ENCODE data around the gene SLC4A4. TPM values are rescaled to one million over a fixed set of nuclear protein-coding genes. Genes with fewer than 3 reads are reported as not detected.
A peak's percentile ranks its signal among the peaks of the same experiment; 100 is the strongest.

The SLC4A4 gene
- total RNA-seq, 2 donors from 2014 or later: 0.12 TPM; not detected in 1

DNA sequence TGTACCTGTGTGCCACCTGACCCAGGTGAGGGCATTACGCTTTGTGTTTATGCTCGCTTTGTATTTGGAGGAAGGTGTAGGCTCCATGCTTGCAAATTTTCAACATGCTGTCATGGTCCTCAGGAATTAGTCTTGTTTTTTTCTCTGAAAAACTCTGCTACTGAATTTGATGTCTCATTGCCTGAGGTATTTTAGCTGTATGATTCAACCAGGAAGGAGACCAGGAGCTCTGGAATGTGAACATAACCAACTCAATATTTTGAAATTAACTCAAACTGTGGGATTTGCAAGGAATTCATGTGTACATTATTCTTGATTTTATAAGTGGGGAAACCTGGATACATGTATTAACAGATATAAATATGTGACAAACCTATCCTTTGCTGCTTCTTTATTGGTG is 134.1 kb downstream of the SLC4A4 start:
- Mint-ChIP-seq H3K27ac (no peak overlapping the region), H3K9me3 (no peaks in the 10 kb centered on the region), H3K36me3 (no peaks in the 10 kb centered on the region)
- no peak for DNase-seq (ENCODE audit: low spot score in 2 of 2)
- ATAC-seq: no peak

GRCh38 chr4:71473541-71474240 is 134.9 kb downstream of the SLC4A4 start:
- no peaks in the 10 kb centered on the region for H3K9me3 Mint-ChIP-seq
- H3K27ac Mint-ChIP-seq: no peak overlapping the region
- H3K36me3 Mint-ChIP-seq: no peaks in the 10 kb centered on the region
- no peak for DNase-seq (ENCODE audit: low spot score in 2 of 2)
- ATAC-seq: no peak

- no peaks in the 10 kb centered on the region for H3K9me3 Mint-ChIP-seq
- H3K27ac Mint-ChIP-seq: no peak overlapping the region
- H3K36me3 Mint-ChIP-seq: no peaks in the 10 kb centered on the region
- DNase-seq (ENCODE audit: low spot score in 2 of 2) (no peak), ATAC-seq (no peak)
These were observed 135.9 kb downstream of the SLC4A4 start for GRCh38 chr4:71474731-71475130.

DNA sequence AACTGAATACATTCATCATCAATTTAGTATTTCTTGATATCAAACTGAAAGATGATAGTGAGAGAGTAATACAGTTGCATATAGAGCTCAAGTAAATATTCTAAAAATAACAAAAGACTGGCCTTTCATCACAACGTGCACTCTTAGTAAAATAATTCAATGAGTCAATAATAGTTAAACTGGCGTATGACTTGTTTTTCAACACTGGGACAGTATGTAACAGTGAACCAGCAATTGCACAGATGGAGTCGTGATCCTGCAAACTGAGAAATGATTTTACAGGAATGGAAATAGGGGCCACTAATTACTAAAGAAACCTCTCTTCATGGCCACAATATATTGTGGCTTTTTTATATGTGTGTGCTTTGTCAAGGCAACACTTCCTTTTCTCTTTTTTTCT is 137.4 kb downstream of the SLC4A4 start:
- H3K9me3 Mint-ChIP-seq: no peaks in the 10 kb centered on the region
- H3K36me3 Mint-ChIP-seq: no peaks in the 10 kb centered on the region
- ATAC-seq: no peak
- no peak for DNase-seq (ENCODE audit: low spot score in 2 of 2)
- no peak overlapping the region for H3K27ac Mint-ChIP-seq

DNA sequence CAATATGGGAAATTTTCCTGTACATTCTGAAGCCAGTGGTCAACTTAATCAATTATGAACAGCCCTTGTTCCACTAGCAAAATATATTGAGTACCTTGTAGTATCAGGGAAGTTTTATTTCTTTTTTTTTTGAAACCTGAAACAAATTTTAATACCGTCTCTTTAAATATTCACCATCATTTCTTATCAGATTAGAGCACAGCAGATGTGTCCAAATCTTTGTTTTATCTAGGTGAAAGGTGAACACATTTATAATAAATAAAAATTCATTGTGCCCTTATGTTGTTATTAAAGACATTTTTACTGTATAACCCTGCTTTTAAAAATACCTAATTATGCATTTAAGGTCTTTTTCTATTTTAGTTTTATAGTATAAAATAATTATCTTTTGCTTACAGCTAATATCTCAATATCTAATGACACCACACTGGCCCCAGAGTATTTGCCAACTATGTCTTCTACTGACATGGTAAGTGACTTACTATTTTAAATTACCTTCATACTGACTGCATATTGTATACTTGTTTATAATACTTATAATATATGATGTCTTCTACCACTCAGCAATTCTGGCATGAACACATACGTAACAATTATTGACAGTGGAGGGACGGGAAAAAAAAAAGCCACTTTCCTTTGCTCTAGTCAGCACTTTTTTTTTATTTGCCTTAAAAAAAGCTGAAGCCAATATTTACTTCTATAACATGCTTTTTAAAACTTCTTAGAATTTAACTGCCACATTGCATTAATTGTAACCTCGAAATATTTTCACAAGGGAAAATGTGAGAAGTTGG is 147.9 kb downstream of the SLC4A4 start:
- H3K27ac Mint-ChIP-seq: no peak overlapping the region
- H3K36me3 Mint-ChIP-seq: no peaks in the 10 kb centered on the region
- DNase-seq (ENCODE audit: low spot score in 2 of 2): no peak
- no peak for ATAC-seq
- peaks cover 0 to 4% of the 10 kb centered on the region in 2 donors for H3K9me3 Mint-ChIP-seq

GRCh38 chr4:71487344-71487920 is 148.6 kb downstream of the SLC4A4 start:
- Mint-ChIP-seq H3K9me3 (peaks cover 0 to 4% of the 10 kb centered on the region in 2 donors), H3K27ac (no peak overlapping the region), H3K36me3 (no peaks in the 10 kb centered on the region)
- ATAC-seq (no peak), DNase-seq (ENCODE audit: low spot score in 2 of 2) (no peak)

- DNase-seq (ENCODE audit: low spot score in 2 of 2) (no peak), ATAC-seq (no peak)
- H3K9me3 Mint-ChIP-seq: no peaks in the 10 kb centered on the region
- no peaks in the 10 kb centered on the region for H3K36me3 Mint-ChIP-seq
- no peak overlapping the region for H3K27ac Mint-ChIP-seq
These were observed 155.7 kb downstream of the SLC4A4 start for GRCh38 chr4:71494539-71494938.

DNA sequence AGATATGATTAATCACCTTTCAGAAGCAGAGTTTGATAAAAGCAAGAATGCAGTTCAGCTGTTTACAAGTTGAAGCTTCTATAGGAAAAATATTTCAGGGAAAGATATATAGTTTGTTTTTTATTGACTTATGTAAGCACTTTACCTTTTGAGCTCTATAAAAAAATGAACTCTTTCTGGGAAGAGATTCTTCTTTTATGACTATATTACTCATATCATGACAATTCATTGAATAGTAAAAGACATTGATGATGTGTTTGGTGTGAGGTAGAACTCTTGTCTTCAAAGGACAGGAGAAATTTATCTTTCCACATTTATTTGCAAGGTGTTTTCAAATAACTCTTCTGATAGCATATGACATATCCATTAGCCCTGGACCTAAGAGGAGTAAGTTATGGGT is 156.6 kb downstream of the SLC4A4 start:
- Mint-ChIP-seq H3K9me3 (no peaks in the 10 kb centered on the region), H3K36me3 (no peaks in the 10 kb centered on the region), H3K27ac (no peak overlapping the region)
- DNase-seq (ENCODE audit: low spot score in 2 of 2) (no peak), ATAC-seq (no peak)

DNA sequence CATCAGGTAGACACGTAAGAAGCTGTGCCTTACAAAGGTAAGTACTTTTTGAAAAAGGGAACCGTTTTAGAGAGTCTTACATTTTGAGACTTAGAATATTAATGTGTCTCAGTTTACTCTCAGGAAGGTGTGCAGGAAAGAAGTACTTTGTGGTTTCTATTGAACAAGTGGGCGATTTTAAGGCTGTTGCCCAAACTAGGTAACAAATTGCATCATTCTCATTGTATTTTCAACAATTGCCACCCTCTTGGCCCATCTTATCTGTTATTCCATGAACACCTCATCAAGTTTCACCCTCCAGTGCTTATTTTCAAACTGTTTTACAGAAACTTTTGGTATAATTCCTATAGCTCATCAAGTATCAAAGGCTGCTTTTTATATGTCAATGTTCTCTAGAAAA is 158.3 kb downstream of the SLC4A4 start:
- Mint-ChIP-seq H3K36me3 (no peaks in the 10 kb centered on the region), H3K27ac (no peak overlapping the region), H3K9me3 (no peaks in the 10 kb centered on the region)
- DNase-seq (ENCODE audit: low spot score in 2 of 2) (no peak), ATAC-seq (no peak)

DNA sequence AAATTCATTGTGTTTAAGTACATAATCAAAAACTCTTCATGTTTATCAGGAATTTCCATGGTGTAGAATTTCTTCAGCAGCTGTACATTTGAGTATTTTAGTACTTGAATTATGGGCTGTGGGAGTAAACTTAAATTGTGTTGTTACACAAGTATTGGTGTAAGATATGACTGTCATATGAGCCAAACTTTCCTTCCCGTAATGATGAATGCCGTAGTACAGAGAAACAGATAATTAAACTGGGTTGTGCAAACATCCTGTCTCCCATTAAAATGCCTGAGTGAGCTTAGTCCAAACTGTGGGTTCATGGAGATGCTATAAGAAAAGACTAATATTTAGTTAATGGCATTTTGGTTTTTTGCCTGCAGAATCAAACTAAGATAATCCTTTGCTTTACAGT is 159.2 kb downstream of the SLC4A4 start:
- DNase-seq (ENCODE audit: low spot score in 2 of 2): no peak
- H3K27ac Mint-ChIP-seq: no peak overlapping the region
- H3K9me3 Mint-ChIP-seq: no peaks in the 10 kb centered on the region
- no peaks in the 10 kb centered on the region for H3K36me3 Mint-ChIP-seq
- no peak for ATAC-seq

DNA sequence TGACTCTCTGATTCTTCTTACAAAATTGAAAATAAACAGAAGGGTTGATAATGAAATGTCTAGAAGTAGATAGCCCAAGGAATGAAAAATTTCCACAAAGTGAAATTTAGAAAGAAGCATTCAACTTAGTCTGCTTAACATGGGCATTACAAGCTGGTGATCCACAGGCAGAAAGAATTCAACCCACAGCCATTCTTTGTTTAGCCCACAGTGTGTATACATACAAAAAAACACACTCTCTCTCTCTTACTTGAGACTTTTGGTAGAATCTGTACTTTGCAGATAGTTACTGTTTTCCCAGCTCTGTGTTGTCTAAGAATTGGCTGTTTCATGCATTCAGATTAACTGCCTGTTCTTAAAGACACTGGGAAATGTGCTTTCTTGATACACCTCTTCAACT is 159.8 kb downstream of the SLC4A4 start:
- no peaks in the 10 kb centered on the region for H3K36me3 Mint-ChIP-seq
- DNase-seq (ENCODE audit: low spot score in 2 of 2) (no peak), ATAC-seq (no peak)
- no peak overlapping the region for H3K27ac Mint-ChIP-seq
- H3K9me3 Mint-ChIP-seq: no peaks in the 10 kb centered on the region

DNA sequence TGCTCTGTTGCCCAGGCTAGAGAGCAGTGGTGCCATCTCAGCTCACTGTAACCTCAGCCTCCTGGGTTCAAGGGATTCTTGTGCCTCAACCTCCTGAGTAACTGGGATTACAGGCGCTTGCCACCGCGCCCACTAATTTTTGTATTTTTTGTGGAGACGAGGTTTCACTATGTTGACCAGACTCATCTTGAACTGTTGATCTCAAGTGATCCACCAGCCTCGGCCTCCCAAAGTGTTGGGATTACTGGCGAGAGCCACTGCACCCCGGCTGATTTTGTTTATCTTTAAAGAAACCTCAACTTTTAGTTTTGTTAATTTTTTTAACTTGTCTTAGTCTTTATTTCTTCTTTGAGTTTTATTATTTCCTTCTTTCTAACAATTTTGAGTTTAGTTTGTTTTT is 163.2 kb downstream of the SLC4A4 start:
- DNase-seq (ENCODE audit: low spot score in 2 of 2) (no peak), ATAC-seq (no peak)
- H3K36me3 Mint-ChIP-seq: no peaks in the 10 kb centered on the region
- H3K27ac Mint-ChIP-seq: no peak overlapping the region
- H3K9me3 Mint-ChIP-seq: peaks cover 0 to under 1% of the 10 kb centered on the region in 2 donors

- peaks cover 9 to 10% of the 10 kb centered on the region in 2 donors for H3K9me3 Mint-ChIP-seq
- ATAC-seq: no peak
These were observed 179.6 kb downstream of the SLC4A4 start for GRCh38 chr4:71518283-71518989.

DNA sequence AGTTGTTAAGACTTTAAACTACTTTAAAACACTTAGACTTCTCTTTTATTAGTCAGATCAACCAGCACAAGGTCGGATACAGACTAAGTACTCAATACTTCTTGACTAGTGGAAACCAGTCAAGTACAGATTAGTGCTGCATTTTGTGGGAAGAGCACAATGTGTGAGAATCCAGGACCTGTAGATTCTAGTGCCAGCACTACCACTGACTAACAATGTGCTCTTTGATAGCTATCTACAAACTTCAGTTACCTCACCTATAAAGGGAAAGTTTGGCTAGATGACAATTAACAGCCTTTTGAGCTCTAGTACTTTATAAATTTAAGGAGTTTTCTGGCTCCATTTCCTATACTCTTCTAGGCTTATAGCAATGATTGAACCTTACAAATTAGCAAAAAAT is 181.5 kb downstream of the SLC4A4 start:
- Mint-ChIP-seq H3K9me3 (peaks cover 9 to 10% of the 10 kb centered on the region in 2 donors), H3K27ac (peak overlapping the region in 1 of 2 donors; percentile 10), H3K36me3 (no peaks in the 10 kb centered on the region)

More at GRCh38 chr4:71518283-71518989, 179.6 kb downstream of the SLC4A4 start:
- H3K36me3 Mint-ChIP-seq: no peaks in the 10 kb centered on the region
- no peak for DNase-seq (ENCODE audit: low spot score in 2 of 2)
- no peak overlapping the region for H3K27ac Mint-ChIP-seq

DNA sequence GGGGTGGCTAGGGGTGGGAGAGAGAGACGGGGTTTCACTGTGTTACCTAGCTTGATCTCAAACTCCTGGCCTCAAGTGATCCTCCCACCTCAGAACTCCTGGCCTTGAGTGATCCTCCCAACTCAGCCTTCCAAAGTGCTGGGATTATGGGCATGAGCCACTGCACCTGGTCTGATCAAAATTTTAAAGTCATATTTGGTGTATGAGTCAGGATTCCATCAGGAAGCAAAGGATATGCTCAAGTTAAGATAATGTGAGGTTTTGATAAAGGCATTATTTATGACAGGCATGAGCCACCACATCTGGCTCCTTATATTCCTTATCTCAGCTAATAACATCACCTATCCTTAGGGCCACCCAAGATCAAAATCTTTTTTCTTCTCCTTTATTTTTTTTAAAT is 182.0 kb downstream of the SLC4A4 start:
- Mint-ChIP-seq H3K36me3 (no peaks in the 10 kb centered on the region), H3K9me3 (peaks cover 9 to 10% of the 10 kb centered on the region in 2 donors), H3K27ac (no peak overlapping the region)
- no peak for ATAC-seq
- DNase-seq (ENCODE audit: low spot score in 2 of 2): no peak

More for the DNA sequence above, 181.5 kb downstream of the SLC4A4 start:
- DNase-seq (ENCODE audit: low spot score in 2 of 2) (no peak), ATAC-seq (no peak)

DNA sequence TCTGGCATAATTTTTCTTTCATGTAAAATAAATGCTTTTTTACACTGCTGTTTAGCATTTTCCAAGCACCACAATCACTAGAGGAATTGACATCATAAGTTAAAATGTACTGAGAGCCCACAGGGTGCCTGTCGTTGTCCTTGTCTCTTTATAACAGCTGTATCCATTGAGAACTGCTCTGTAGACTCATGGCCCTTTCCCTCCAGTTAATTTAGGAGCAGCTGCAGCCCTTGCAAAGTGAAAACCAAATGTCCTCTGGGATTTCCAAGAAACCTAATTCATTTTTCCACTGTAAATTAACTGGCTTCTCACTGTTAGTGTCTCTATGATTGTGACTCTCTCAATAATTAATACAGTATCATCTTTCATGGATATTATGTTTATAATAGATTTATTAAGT is 185.9 kb downstream of the SLC4A4 start:
- no peak overlapping the region for H3K27ac Mint-ChIP-seq
- no peaks in the 10 kb centered on the region for H3K9me3 Mint-ChIP-seq
- ATAC-seq: no peak

More for the DNA sequence above, 185.9 kb downstream of the SLC4A4 start:
- no peak for DNase-seq (ENCODE audit: low spot score in 2 of 2)
- H3K36me3 Mint-ChIP-seq: no peaks in the 10 kb centered on the region
